HCT116 (cell line): ENCODE data around the gene DYNC1I1. TPM values are rescaled to one million over a fixed set of nuclear protein-coding genes. Genes with fewer than 3 reads are reported as not detected.

Experiments
- ATAC-seq: fragments of 200-7000 bp; cut with Tn5 transposase; 2 replicates; pipeline ENCODE4 v1.9.1; 2020; ENCODE audit warnings: mild to moderate bottlenecking, moderate library complexity
- BruUV-seq: library from RNA; stranded (reverse); fragments of 400-500 nt; replicated peaks from 2 replicates; lab custom pipeline; 2021; lab: Mats Ljungman, UMichigan
- CTCF ChIA-PET: fragments of 300-600 bp; sonication (Branson Sonifier 250); formaldehyde crosslinking; loops from one replicate; lab custom pipeline; 2021; ENCODE audit warnings: antibody characterized with exemption; lab: Charles Lee
- POLR2A ChIA-PET: fragments of 300-600, 350-600 bp; sonication (Branson Sonifier 250); formaldehyde crosslinking; loops from one replicate; lab custom pipeline; 2021; ENCODE audit warnings: antibody characterized with exemption; lab: Charles Lee
- RAD21 ChIA-PET, 2 experiments: fragments of 300-600 bp; sonication (Branson Sonifier 250); formaldehyde crosslinking; loops; one replicate each; lab custom pipeline; 2023; ENCODE audit warnings: low total read pairs in 2 of 2; ENCODE audit not compliant: uncharacterized antibody in 2 of 2, unreplicated experiment in 2 of 2, low non-redundant PET in 1 of 2; lab: Charles Lee
- DNase-seq: peaks from one replicate; pipeline ENCODE4 v3.0.0-alpha.2; 2010; ENCODE audit warnings: low read depth, low spot score
- H2AFZ ChIP-seq: fragments of 200-600 bp; shearing (Covaris generic), sonication (generic); 2 replicates; pipeline ENCODE4 v1.6.1; 2017; ENCODE audit warnings: low read depth, mixed run types, mixed read lengths, antibody characterized with exemption, low read length; ENCODE audit not compliant: poor library complexity, severe bottlenecking
- H3K27ac ChIP-seq: 2 replicates; pipeline ENCODE4 v1.5.1; 2012; ENCODE audit warnings: low read depth, low read length
- H3K27me3 ChIP-seq: fragments of 200-600 bp; sonication (generic); 2 replicates; pipeline ENCODE4 v1.6.1; 2016; ENCODE audit warnings: mixed run types, low read length, mixed read lengths; ENCODE audit not compliant: insufficient read depth
- H3K36me3 ChIP-seq, 2 experiments: fragments of 200-500 bp in 1 of 2; fragments of 200-600 bp in 1 of 2; sonication (Bioruptor generic) in 1 of 2; sonication (generic) in 1 of 2; 2 replicates each; pipeline versions ENCODE4 v1.5.1 to v1.6.1; 2014 to 2016; ENCODE audit warnings: low read length in 2 of 2, inconsistent platforms in 1 of 2, mixed read lengths in 1 of 2, mixed run types in 1 of 2; ENCODE audit not compliant: insufficient read depth in 2 of 2, control insufficient read depth in 1 of 2
- H3K4me1 ChIP-seq, 2 experiments: fragments of 200-600 bp in 1 of 2; sonication (generic) in 1 of 2; 2 replicates each; pipeline versions ENCODE4 v1.5.1 to v1.6.1; 2012 to 2017; ENCODE audit warnings: low read length in 2 of 2, inconsistent platforms in 1 of 2, mild to moderate bottlenecking in 1 of 2, mixed read lengths in 1 of 2, mixed run types in 1 of 2, moderate library complexity in 1 of 2; ENCODE audit not compliant: insufficient read depth in 2 of 2, control insufficient read depth in 1 of 2
- H3K4me2 ChIP-seq: fragments of 200-600 bp; sonication (generic); 2 replicates; pipeline ENCODE4 v1.6.1; 2017; ENCODE audit warnings: mixed run types, low read length, mixed read lengths
- H3K4me3 ChIP-seq, 2 experiments: fragments of 200-600 bp in 1 of 2; sonication (generic) in 1 of 2; replicated peaks in 1 of 2; 2 replicates each; pipeline ENCODE4 v1.5.1; 2011 to 2016; ENCODE audit warnings: low read length in 2 of 2, control low read depth in 1 of 2, low read depth in 1 of 2, mild to moderate bottlenecking in 1 of 2, mixed read lengths in 1 of 2, mixed run types in 1 of 2
- H3K79me2 ChIP-seq: fragments of 200-600 bp; sonication (generic); 2 replicates; pipeline ENCODE4 v1.6.1; 2017; ENCODE audit warnings: mild to moderate bottlenecking, mixed run types, low read length, moderate library complexity, mixed read lengths; ENCODE audit not compliant: insufficient read depth
- H3K9ac ChIP-seq: fragments of 200-600 bp; sonication (generic); 2 replicates; pipeline ENCODE4 v1.6.1; 2016; ENCODE audit warnings: low read length, mixed read lengths
- H3K9me2 ChIP-seq: fragments of 200-600 bp; sonication (generic), shearing (Covaris generic); 2 replicates; pipeline ENCODE4 v1.6.1; 2017; ENCODE audit warnings: mixed run types, mild to moderate bottlenecking, moderate library complexity; ENCODE audit not compliant: insufficient read depth
- H3K9me3 ChIP-seq, 2 experiments: fragments of 200-500 bp in 1 of 2; fragments of 200-600 bp in 1 of 2; sonication (Bioruptor generic) in 1 of 2; sonication (generic) in 1 of 2; 2 replicates each; pipeline ENCODE4 v1.6.1; 2014 to 2017; ENCODE audit warnings: low read length in 2 of 2, mixed read lengths in 2 of 2, inconsistent platforms in 1 of 2, low read depth in 1 of 2, mild to moderate bottlenecking in 1 of 2, mixed run types in 1 of 2, moderate library complexity in 1 of 2; ENCODE audit not compliant: control insufficient read depth in 1 of 2, insufficient read depth in 1 of 2
- H4K20me1 ChIP-seq: fragments of 200-600 bp; sonication (generic), shearing (Covaris generic); 2 replicates; pipeline ENCODE4 v1.6.1; 2017; ENCODE audit warnings: mixed run types, mild to moderate bottlenecking, moderate library complexity; ENCODE audit not compliant: insufficient read depth
- CBX3 ChIP-seq: IDR thresholded peaks from 2 replicates; pipeline ENCODE4 v1.6.1; 2012; ENCODE audit warnings: low read depth
- CEBPB ChIP-seq: IDR thresholded peaks from 2 replicates; pipeline ENCODE4 v1.6.1; 2012; ENCODE audit warnings: low read depth
- EGR1 ChIP-seq: IDR thresholded peaks from 2 replicates; pipeline ENCODE4 v1.6.1; 2012; ENCODE audit warnings: low read depth
- EZH2 ChIP-seq: fragments of 200-600 bp; sonication (generic); IDR thresholded peaks from 2 replicates; pipeline ENCODE4 v1.6.1; 2017; ENCODE audit warnings: antibody characterized with exemption, mixed run types
- FOSL1 ChIP-seq: IDR thresholded peaks from 2 replicates; pipeline ENCODE4 v1.6.1; 2012; ENCODE audit warnings: low read depth
- JUND ChIP-seq: IDR thresholded peaks from 2 replicates; pipeline ENCODE4 v1.6.1; 2012
- MAX ChIP-seq: IDR thresholded peaks from 2 replicates; pipeline ENCODE4 v1.6.1; 2012
- POLR2A ChIP-seq: IDR thresholded peaks from 2 replicates; pipeline ENCODE4 v1.7.0; 2011; ENCODE audit warnings: borderline replicate concordance; ENCODE audit not compliant: insufficient read depth, insufficient read length; ENCODE audit errors: extremely low read depth
- POLR2AphosphoS5 ChIP-seq: IDR thresholded peaks from 2 replicates; pipeline ENCODE4 v1.6.1; 2011; ENCODE audit warnings: mild to moderate bottlenecking, low read depth, low read length, moderate library complexity
- REST ChIP-seq: IDR thresholded peaks from 2 replicates; pipeline ENCODE4 v1.6.1; 2012; ENCODE audit warnings: low read depth
- SP1 ChIP-seq: IDR thresholded peaks from 2 replicates; pipeline ENCODE4 v1.6.1; 2012; ENCODE audit warnings: low read depth
- TCF7L2 ChIP-seq: IDR thresholded peaks from 2 replicates; pipeline ENCODE4 v1.7.0; 2011; ENCODE audit warnings: borderline replicate concordance, inconsistent platforms; ENCODE audit not compliant: insufficient read depth, insufficient read length; ENCODE audit errors: extremely low read depth
- YY1 ChIP-seq: IDR thresholded peaks from 2 replicates; pipeline ENCODE4 v1.6.1; 2011; ENCODE audit warnings: low read length, low read depth, moderate library complexity, mild to moderate bottlenecking; ENCODE audit not compliant: insufficient replicate concordance; ENCODE audit errors: extremely low read depth
- ZNF274 ChIP-seq: fragments of 200-500 bp; sonication (Bioruptor generic); IDR thresholded peaks from 2 replicates; pipeline ENCODE4 v1.6.1; 2014; ENCODE audit warnings: mild to moderate bottlenecking, low read depth, low read length, inconsistent platforms
- intact Hi-C: fragments of 100-400 bp; cut with micrococcal nuclease; formaldehyde crosslinking; loops from 2 replicates; pipeline ENCODE4 v1.10.0; 2022
- total RNA-seq: library from RNA; stranded (reverse); gene quantifications from one replicate; pipeline ENCODE4 v1.2.1, GENCODE V29; 2021; ENCODE audit not compliant: unreplicated experiment
- TF ChIP-seq, protein P1 (sequence below): IDR thresholded peaks from 2 replicates; pipeline ENCODE4 v1.6.1; 2012

Gene DYNC1I1
- total RNA-seq, 1 experiment from 2014 or later: not detected

- TF ChIP-seq, protein P1, sequence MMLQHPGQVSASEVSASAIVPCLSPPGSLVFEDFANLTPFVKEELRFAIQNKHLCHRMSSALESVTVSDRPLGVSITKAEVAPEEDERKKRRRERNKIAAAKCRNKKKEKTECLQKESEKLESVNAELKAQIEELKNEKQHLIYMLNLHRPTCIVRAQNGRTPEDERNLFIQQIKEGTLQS: no peak
- TF ChIP-seq EZH2: no peak
- TF ChIP-seq, all 23 proteins: peak for 0
These were observed 153.6 kb downstream of the DYNC1I1 start (continued) for GRCh38 chr7:95925971-95926370.

- no peaks in the 10 kb centered on the region for H4K20me1 ChIP-seq
These were observed 155.4 kb downstream of the DYNC1I1 start for GRCh38 chr7:95927756-95928155.

More at GRCh38 chr7:95927756-95928155, 155.4 kb downstream of the DYNC1I1 start:
- no peak overlapping the region for H3K4me3 ChIP-seq
- ChIA-PET CTCF (no interaction called here), RAD21 (no interaction called here), POLR2A (no interaction called here)
- H3K9me3 ChIP-seq: no peaks in the 10 kb centered on the region
- H3K4me2 ChIP-seq: no peak overlapping the region
- intact Hi-C loops: no loop called here
- ATAC-seq: no peak
- H3K4me1 ChIP-seq: no peaks in the 10 kb centered on the region
- no peak overlapping the region for H3K27ac ChIP-seq
- TF ChIP-seq YY1 (no peak), CBX3 (no peak), POLR2A (no peak), EGR1 (no peak), POLR2AphosphoS5 (no peak), CEBPB (no peak), SP1 (no peak), TCF7L2 (no peak), JUND (no peak), FOSL1 (no peak), MAX (no peak), ZNF274 (no peak), REST (no peak)
- H2AFZ ChIP-seq: no peak overlapping the region
- no peak overlapping the region for H3K9ac ChIP-seq
- peaks cover 67% of the 10 kb centered on the region for H3K27me3 ChIP-seq
- H3K9me2 ChIP-seq: no peaks in the 10 kb centered on the region
- no peaks in the 10 kb centered on the region for H3K79me2 ChIP-seq
- H3K36me3 ChIP-seq: no peaks in the 10 kb centered on the region
- DNase-seq: no peak
- no TSS peak for BruUV-seq
